Left renal pelvis (tissue), 4 donors: ENCODE data around the gene TAF1A. TPM values are rescaled to one million over a fixed set of nuclear protein-coding genes. Genes with fewer than 3 reads are reported as not detected.

Source experiments
- DNase-seq, 4 donors: peaks; one replicate each; pipeline ENCODE4 v3.0.0-alpha.2; 2013; ENCODE audit warnings: low read depth in 4 of 4, low spot score in 3 of 4
- polyA plus RNA-seq, 4 donors: library from polyadenylated mRNA; unstranded; fragments of 120-200 nt; gene quantifications; one replicate each; pipeline ENCODE4 v1.2.1, GENCODE V29; 2013; ENCODE audit not compliant: insufficient read length in 4 of 4

TAF1A gene
- polyA plus RNA-seq, 4 donors = 14.7 to 19.2 (median 16.0) TPM

- no peak for DNase-seq
Observed at GRCh38 chr1:222600281-222600680, 10.5 kb upstream of the TAF1A start.

GRCh38 chr1:222596696-222597095, 7.0 kb upstream of the TAF1A start:
- no peak for DNase-seq

DNA sequence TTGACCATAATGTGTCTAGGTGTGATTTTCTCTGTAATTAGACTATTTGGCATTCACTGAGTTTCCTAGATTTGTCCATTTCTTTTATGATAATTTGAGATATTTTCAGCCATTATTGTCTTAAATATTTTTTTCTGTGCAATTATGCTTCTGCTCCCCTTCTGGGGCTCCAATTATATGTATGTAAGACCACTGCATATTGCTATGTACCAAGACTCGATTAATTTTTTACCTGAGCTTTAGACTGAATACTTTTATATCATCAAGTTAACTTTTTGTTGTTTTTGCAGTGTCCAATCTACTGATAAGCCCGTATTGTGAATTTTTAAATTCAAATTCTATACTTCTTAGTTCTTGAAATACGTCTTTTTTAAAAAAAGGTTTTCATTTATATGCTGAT, 5.1 kb upstream of the TAF1A start:
- DNase-seq = no peak

DNA sequence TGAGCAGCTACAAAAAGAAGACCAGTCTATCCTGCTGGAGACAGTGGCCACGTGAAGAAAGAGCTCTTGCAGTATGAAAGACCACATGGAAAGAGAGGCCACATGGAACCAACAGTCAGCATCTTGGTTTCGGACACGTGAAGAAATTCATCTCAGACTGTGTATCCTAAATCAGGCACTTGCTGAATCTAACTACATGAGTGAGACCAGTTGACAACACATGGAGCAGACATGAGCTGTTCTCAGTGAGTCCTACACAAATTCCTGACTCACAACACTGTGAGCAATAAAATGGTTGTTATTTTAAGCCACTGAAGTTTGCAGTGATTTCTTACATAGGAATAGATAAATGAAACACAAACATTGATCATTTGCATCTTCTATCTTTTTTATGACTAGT, 2.4 kb upstream of the TAF1A start:
- DNase-seq = no peak

DNA sequence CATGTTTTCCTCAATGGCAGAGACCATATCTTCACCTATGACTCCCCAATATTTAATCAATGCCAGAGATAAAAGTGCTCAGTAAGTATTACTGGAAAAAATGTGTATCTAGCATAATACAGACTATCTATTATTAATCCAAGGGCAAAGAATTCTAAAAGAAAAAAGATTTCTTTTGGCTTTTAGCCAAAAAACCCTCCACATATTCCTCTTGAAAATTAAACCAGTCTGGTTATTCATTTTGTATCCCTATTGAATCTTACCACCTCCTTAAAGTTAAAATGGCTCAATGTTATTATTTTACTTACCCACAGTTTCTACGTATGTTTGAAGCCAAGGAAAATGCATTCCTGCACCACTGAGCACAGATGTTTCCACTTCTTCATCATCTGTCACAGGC, 1.6 kb downstream of the TAF1A start:
- no peak for DNase-seq

GRCh38 chr1:222586842-222587241, 2.9 kb downstream of the TAF1A start:
- no peak for DNase-seq

GRCh38 chr1:222583079-222583478, 6.7 kb downstream of the TAF1A start:
- no peak for DNase-seq

GRCh38 chr1:222582099-222582774, 7.5 kb downstream of the TAF1A start:
- DNase-seq = no peak

DNA sequence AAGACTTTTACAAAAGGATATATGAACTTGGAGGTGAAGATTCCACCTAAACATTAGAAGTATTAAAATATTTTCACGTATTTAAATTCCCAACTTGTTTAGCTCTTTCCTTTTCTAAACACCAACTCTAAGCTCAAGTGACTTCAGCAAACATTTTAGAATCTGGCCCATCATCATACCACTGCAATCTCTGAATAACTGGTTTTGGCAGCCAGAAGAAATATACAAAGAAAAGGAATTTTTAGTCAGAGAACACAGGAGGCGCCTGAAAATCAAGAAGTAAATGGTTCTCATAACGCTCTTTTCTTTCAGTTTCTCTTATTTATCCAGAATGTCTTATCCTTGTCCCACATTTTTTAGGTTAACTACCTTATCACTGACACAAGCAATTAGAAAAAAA, 10.4 kb downstream of the TAF1A start:
- DNase-seq = no peak

DNA sequence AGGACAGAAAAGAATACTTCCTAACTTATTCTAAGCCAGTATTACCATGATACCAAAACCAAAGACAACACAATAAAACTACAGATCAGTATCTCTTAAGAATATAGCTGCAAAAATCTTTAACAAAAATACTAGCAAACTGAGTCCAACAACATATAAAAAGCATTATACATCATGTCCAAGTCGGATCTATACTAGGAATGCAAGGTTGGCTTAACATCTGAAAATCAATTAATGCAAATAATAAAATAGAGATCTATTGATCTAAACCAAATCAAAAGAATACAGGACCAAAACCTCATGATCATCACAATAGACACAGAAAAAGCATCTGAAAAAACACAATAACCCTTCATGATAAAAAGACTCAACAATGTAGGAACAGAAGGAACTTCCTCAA, 18.9 kb downstream of the TAF1A start:
- no peak for DNase-seq

DNA sequence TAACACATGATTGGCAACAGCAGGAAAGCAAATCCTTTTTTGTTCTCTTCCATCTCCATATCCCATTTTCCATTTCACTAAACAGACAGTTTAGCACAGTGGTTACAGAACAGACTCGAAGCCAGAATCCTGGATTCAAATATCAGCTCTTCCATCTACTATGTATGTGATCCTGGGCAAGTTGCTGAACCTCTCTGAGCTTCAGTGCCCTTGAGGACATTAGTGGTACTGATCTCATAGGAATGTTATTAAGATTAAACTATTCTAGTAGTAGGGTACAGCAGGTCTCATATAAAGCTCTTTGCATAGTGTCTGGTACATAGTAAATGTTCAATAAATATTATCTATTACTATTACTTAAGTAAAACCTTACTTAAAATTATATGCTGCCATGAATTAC, 28.1 kb downstream of the TAF1A start:
- no peak for DNase-seq

DNA sequence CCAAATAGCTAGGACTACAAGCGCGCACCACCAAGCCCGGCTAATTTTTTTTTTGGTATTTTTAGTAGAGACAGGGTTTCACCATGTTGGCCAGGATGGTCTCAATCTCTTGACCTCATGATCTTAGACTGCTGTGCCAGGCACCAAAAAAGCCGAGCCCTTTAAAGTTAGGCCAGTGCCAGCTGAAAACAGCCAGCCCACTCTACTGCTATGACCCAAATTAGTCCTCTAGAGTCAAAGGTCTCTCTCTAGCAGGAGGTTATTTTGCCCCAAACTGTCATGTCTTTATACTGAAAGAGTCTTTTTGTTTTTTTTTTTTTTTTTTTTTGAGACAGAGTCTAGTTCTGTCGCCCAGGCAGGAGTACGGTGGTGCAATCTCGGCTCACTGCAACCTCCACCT, 32.2 kb downstream of the TAF1A start:
- no peak for DNase-seq

GRCh38 chr1:222557148-222557547, 32.6 kb downstream of the TAF1A start:
- no peak for DNase-seq

- DNase-seq = no peak
Observed at GRCh38 chr1:222555992-222556615, 33.6 kb downstream of the TAF1A start.

GRCh38 chr1:222554177-222554576, 35.6 kb downstream of the TAF1A start:
- no peak for DNase-seq

GRCh38 chr1:222552882-222553281, 36.9 kb downstream of the TAF1A start:
- no peak for DNase-seq

DNA sequence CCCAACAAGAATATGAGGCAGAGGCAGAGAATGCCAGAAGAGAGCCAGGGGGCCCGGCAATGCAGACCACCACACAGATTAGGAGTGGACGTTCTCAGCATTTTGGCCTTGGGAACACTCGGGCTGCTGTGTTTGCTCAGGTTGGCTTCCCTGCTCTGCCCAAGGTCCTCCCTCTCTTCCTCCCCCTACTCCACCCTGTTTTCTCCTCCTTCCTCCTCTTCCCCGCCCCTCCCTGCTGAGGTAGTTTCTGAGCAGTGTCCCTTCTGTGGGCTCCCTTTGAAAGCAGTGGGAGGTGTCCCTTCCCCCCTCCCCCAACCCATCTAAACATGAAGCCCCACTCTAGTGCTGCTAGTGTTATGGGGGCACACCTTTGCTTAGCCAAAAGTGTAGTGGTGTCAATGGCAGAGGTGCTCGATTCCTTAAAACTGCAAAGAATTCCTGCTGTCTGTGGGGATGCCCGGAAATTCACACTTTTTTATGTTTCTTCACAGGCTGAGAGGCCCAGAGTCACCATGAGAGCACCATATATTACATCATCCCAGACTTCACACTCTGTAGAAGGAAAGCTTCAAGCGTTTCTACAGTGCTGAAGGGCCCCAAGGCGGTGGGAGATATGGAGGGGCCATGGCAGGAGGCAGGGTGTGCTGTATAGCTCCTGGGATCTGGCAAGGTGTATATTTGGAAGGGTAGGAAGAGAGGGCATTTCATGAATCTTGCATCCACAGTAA, 41.6 kb downstream of the TAF1A start, which contains the start of gene HHIPL2:
HHIPL2 (minus strand) TSS at position 161 of the 728 bp plus-strand sequence; CDS start at position 101, 60 bp downstream.
- DNase-seq = no peak

DNA sequence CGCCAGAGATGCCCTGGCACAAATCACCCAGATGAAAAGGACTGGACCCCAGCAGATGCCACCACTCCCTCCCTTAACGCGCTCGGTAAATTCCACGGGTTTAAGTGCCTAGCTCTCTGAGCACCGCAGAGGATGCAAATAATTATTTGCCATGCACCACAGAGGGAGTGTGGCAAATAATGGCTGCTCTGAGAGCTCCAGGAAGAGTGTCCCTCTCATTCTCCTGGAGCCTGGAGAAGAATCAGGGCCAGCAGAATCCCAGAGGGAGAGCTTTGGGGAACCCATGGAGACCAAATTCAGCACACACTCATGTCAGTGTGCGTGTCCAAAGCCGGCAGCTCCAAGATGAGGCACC, 42.5 kb downstream of the TAF1A start:
- DNase-seq = no peak

GRCh38 chr1:222546548-222547259, 43.0 kb downstream of the TAF1A start:
- DNase-seq = peak in 3 of 4 donors; percentile 1 to 39 (median 12)

GRCh38 chr1:222546091-222546490, 43.6 kb downstream of the TAF1A start:
- DNase-seq = no peak

DNA sequence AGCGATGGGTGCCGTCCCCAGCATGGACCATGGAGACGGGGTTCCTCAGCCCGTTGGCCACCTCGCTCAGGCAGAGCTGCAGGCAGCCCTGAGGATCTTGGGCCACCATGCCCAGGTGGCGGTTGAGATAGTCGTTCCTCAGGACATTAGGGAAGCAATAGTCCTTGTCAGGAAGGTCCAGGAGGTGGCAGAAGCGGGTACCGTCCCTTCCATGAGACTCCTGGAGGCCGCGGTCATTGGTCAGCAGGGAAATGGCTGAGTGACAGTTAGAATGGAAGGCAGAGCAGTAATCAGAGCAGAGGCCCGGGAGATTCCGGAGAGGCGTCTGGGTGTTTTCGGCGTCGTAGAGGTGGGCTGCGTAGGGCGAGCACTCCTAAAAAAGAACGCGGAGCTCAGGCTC, 45.9 kb downstream of the TAF1A start:
- DNase-seq = no peak
